ENCODE measurements around the gene CAPN7.

CAPN7 gene

GRCh38 chr3:15298504-15298903, 92.5 kb downstream of the CAPN7 start:
- DNase-seq (ENCODE audit: low spot score) = no peak

GRCh38 chr3:15299036-15299435, 93.0 kb downstream of the CAPN7 start:
- DNase-seq (ENCODE audit: low spot score) = no peak

GRCh38 chr3:15300323-15301078, 94.5 kb downstream of the CAPN7 start:
- peak; percentile 79 for DNase-seq (ENCODE audit: low spot score)

GRCh38 chr3:15301761-15302160, 95.7 kb downstream of the CAPN7 start:
- DNase-seq (ENCODE audit: low spot score) = no peak

Measured in RKO (cell line).